IgD-negative memory B cell (primary cell): Measurements from ENCODE around the gene TFCP2L1. TPM values are rescaled to one million over a fixed set of nuclear protein-coding genes. Genes with fewer than 3 reads are reported as not detected.
"Not testable (repeated sequence)": the region's sequence is repeated elsewhere in the genome, so short reads cannot be mapped to it uniquely, and the experiment has no call there.

Source experiments
- H3K27ac Mint-ChIP-seq, 3 donors: one replicate each; pipeline ENCODE4 v1.8.0; 2020 to 2022; ENCODE audit warnings: mild to moderate bottlenecking in 3 of 3, mixed read lengths in 3 of 3, moderate library complexity in 1 of 3
- H3K27me3 Mint-ChIP-seq: one replicate; pipeline ENCODE4 v1.8.0; 2021; ENCODE audit warnings: mixed read lengths
- H3K36me3 Mint-ChIP-seq: one replicate; pipeline ENCODE4 v1.8.0; 2020; ENCODE audit warnings: mild to moderate bottlenecking, mixed read lengths
- H3K4me1 Mint-ChIP-seq, 3 donors: one replicate each; pipeline ENCODE4 v1.8.0; 2020 to 2022; ENCODE audit warnings: mixed read lengths in 3 of 3, mild to moderate bottlenecking in 1 of 3
- H3K4me3 Mint-ChIP-seq, 4 donors: one replicate each; pipeline ENCODE4 v1.8.0; 2020 to 2022; ENCODE audit warnings: mild to moderate bottlenecking in 4 of 4, mixed read lengths in 4 of 4, moderate library complexity in 3 of 4
- H3K9me3 Mint-ChIP-seq, 3 donors: one replicate each; pipeline ENCODE4 v1.8.0; 2020 to 2021; ENCODE audit warnings: mixed read lengths in 3 of 3, mild to moderate bottlenecking in 1 of 3
- polyA plus RNA-seq: library from polyadenylated mRNA; unstranded; fragments of 300-500 nt; fragmentation: Illumina TruSeq; gene quantifications from one replicate; pipeline ENCODE4 v1.2.3, GENCODE V29; 2021

TFCP2L1 gene
- polyA plus RNA-seq, 1 donor from 2014 or later: 0.25 TPM

DNA sequence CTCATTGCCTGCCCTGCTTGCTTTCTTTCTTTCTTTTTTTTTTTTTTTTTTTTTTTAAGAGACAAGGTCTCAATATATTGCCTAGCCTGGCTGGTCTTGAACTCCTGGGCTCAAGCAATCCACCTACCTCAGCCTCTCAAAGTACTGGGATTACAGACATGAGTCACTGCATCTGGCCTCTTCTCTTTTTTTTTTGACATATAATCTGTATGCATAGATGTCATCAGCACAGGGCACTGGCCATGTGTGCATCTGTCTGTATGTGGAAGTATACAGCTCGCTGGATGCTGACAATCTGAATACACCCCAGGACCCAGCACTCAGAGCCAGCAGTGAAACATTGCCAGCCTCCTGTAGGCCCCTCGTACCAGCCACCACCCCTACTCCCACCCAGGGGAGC is 49.5 kb downstream of the TFCP2L1 start:
- Mint-ChIP-seq H3K4me3 (peak overlapping the region in 1 of 4 donors; percentile 45), H3K27me3 (no peaks in the 10 kb centered on the region), H3K9me3 (no peaks in the 10 kb centered on the region), H3K27ac (no peak overlapping the region), H3K36me3 (no peaks in the 10 kb centered on the region), H3K4me1 (no peaks in the 10 kb centered on the region)

DNA sequence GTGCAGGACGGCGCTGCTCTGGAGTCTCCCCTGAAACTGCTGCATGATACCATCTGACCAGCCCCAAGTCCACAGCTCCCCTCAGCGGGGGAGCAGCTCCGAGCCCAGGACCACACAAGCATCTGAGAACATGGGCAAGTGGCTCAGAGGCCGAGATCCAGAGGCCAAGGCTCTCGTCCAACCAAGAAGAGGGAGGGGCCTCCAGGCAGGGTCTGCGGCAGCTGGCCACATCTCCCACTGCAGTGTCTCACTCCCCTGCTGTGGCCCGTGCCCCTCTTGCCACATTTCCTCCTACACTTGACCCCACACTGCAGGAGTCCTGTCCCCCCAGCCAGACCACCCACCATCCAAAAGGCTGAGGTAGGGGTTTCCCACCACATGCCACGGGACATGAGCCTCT is 50.2 kb downstream of the TFCP2L1 start:
- no peaks in the 10 kb centered on the region for H3K9me3 Mint-ChIP-seq
- no peak overlapping the region for H3K27ac Mint-ChIP-seq
- no peaks in the 10 kb centered on the region for H3K36me3 Mint-ChIP-seq
- H3K4me3 Mint-ChIP-seq: no peak overlapping the region
- no peaks in the 10 kb centered on the region for H3K27me3 Mint-ChIP-seq
- no peaks in the 10 kb centered on the region for H3K4me1 Mint-ChIP-seq

DNA sequence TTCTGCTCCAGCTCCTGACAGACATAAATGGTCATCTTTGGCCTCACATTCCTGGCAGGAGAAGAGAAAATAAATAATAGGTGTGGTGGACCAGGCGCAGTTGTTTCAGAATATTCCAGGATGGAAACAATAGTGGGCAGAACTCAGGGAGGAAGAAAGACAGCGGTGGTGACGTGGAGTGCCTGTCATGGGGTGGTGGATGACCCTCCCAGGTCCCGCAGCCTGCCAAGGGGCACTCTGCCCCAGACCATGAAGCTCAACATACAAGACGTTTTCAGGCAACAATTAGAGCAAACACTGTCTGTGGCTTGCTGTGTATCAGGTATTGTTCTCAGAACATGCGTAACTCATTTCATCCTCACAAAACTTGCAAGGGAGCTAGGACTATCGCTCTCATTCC is 50.9 kb downstream of the TFCP2L1 start:
- Mint-ChIP-seq H3K4me1 (no peaks in the 10 kb centered on the region), H3K27ac (no peak overlapping the region), H3K27me3 (no peaks in the 10 kb centered on the region), H3K9me3 (no peaks in the 10 kb centered on the region), H3K4me3 (no peak overlapping the region), H3K36me3 (no peaks in the 10 kb centered on the region)

DNA sequence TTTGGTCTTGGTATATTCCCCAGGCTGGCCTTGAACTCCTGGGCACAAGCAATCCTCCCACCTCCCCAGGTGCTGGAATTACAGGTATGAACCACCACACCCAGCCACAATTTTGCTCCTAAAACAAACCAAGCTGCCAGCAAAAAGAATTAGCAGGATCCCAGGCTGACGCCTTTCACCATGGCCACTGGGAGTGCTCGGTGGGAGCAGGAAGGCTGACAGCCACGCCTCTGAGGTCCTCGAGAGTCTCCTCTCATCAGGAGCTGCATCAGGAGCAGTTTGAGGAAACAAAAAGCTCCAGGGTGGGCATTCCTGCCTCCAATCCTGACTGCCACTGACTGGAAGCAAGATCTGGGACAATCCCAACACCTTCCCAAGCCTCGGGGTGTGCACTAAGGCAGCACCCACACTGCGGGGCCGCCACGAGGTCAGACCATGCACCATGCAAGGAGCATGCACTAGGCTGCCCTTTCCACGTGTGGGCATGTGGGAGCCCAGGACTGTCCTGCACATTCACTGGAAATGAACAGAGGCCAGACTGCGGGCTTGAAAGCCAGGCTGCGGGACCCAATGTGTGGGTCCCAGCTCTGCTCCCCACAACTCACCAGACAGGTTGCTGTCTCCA is 51.4 kb downstream of the TFCP2L1 start:
- no peak overlapping the region for H3K4me3 Mint-ChIP-seq
- H3K9me3 Mint-ChIP-seq: no peaks in the 10 kb centered on the region
- no peaks in the 10 kb centered on the region for H3K4me1 Mint-ChIP-seq
- H3K27ac Mint-ChIP-seq: no peak overlapping the region
- no peaks in the 10 kb centered on the region for H3K27me3 Mint-ChIP-seq
- H3K36me3 Mint-ChIP-seq: no peaks in the 10 kb centered on the region

DNA sequence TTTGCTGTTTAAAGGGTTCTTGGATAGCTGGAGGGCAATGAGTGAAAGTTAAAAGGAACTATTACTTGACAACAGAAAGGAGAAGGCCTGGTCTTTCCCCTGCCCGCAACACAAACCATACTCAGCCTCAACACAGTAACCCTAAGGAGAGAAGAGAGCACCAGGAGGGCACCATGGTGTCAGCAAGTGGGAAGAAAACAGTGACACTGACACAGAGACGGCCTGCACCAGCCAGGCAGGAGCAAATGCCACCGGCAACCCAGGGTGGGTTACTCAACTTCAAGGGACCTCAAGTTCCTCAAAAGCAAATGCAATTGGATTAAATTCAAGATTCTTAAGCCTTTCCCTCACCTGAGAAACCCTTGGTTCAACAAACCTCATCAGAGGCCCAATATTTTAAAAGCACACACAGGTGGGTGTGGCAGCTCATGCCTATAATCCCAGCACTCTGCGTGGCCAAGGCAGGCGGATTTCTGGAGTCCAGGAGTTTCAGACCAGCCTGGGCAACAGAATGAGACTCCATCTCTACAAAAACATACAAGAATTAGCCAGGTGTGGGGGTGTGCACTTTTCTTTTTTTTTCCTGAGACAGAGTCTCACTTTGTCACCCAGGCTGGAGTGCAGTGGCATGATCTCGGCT is 52.3 kb downstream of the TFCP2L1 start:
- Mint-ChIP-seq H3K4me1 (no peaks in the 10 kb centered on the region), H3K27me3 (no peaks in the 10 kb centered on the region), H3K36me3 (no peaks in the 10 kb centered on the region), H3K27ac (no peak overlapping the region), H3K9me3 (no peaks in the 10 kb centered on the region), H3K4me3 (no peak overlapping the region)

DNA sequence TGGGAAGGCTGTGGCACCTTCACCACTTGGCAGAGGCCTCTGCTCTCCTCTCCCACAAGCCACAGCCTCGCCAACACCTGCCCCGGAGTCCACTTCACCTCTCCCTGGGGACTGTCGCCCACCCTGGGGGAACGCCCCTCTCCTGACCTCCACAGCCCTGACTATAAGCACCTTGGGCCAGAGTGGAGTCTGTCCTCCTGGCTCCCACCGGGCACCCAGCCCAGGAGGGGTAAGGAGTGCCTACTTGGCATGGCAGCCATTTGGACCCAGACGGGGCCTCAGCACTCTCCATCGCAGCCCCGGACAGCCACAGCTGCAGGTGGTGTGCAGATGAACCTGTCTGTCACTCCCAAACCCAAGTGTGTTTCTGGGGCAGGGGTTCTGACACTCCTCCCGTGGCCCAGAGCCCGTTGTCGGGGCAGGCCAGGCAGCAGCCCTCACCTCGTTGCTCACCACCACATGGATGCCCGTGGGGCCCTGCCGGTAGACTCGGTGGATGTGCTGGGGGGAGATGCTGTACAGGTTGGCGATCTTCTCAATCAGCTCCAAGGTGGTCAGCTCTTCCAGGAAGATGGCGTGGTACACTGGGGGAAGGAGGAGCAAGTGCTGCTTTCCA is 53.5 kb downstream of the TFCP2L1 start:
- Mint-ChIP-seq H3K27me3 (no peaks in the 10 kb centered on the region), H3K4me3 (no peak overlapping the region), H3K9me3 (no peaks in the 10 kb centered on the region), H3K4me1 (no peaks in the 10 kb centered on the region), H3K36me3 (no peaks in the 10 kb centered on the region), H3K27ac (no peak overlapping the region)

DNA sequence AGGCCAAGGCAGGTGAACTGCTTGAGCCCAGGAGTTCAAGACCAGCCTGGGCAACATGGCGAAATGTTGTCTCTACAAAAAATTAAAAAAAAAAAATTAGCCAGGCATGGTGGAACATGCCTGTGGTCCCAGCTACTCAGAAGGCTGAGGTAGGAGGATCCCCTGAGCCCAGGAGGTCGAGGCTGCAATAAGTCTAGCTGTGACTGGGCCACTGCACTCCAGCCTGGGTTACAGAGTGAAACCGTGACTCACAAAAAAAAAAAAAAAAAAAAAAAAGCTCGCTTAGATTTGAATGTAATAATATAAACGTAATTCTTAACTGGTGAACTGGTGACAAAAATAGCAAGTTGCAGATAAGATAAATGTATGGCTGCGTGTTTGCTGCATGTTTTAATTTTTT is 56.5 kb downstream of the TFCP2L1 start:
- Mint-ChIP-seq H3K4me1 (no peaks in the 10 kb centered on the region), H3K9me3 (no peaks in the 10 kb centered on the region), H3K27me3 (no peaks in the 10 kb centered on the region), H3K4me3 (no peak overlapping the region), H3K36me3 (no peaks in the 10 kb centered on the region), H3K27ac (no peak overlapping the region)

DNA sequence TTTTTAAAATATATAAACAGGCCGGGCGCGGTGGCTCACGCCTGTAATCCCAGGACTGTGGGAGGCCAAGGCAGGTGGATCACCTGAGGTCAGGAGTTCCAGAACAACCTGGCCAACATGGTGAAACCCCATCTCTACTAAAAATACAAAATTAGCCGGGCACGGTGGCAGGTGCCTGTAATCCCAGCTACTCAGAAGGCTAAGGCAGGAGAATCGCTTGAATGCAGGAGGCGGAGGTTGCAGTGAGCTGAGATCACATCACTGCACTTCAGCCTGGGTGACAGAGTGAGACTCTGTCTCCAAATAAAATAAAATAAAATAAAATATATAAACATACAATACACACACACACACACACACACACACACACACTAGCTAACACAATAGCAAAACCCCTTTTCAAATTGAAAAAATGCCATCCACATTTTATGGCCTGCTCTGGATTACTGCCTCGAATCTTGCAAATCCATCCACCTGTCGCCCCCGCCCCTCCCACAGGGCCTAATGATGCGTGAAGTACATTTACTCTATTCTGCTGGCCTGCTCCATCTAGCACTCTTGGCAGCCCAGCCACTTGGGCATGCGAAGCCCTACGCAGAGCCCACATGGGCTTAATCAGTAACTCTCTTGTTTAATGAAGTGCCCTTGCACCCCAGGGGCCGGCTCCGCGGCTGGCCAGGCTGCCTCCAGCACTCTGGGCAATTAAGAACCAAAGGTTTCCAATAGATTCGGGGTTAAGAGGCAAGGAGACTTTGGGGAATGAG is 57.4 kb downstream of the TFCP2L1 start:
- H3K27me3 Mint-ChIP-seq, H3K4me3 Mint-ChIP-seq, H3K27ac Mint-ChIP-seq, H3K9me3 Mint-ChIP-seq, H3K36me3 Mint-ChIP-seq, H3K4me1 Mint-ChIP-seq: not testable (repeated sequence)

DNA sequence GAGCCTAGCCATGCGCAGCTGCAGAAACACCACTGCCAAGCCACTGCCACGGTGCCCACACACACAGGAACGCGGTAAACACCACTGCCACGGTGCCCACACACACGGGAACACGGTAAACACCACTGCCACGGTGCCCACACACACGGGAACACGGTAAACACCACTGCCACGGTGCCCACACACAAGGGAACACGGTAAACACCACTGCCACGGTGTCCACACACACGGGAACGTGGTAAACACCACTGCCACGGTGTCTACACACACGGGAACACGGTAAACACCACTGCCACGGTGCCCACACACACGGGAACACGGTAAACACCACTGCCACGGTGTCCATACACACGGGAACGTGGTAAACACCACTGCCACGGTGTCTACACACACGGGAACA is 59.3 kb downstream of the TFCP2L1 start:
- H3K4me3 Mint-ChIP-seq, H3K27me3 Mint-ChIP-seq, H3K36me3 Mint-ChIP-seq, H3K4me1 Mint-ChIP-seq, H3K9me3 Mint-ChIP-seq, H3K27ac Mint-ChIP-seq: not testable (repeated sequence)

DNA sequence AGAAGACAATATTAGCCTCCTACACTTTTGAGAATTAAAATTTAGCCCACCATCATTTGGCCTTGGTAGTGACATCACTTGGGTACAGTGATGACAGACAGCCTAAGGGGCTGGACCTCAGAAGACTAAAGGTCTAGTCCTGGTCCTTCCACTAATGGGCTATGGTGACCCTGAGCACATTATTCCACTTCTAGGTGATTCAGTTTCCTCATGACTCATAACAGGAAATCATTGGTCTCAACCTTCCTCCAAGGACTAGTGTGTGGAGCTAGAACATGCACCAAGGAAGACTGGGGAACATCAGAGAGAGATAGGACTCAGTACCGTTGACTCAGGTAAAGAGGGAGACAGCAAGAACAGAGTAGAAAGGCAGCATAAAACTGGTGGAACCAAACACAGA is 64.0 kb downstream of the TFCP2L1 start:
- Mint-ChIP-seq H3K27me3 (peaks cover 2% of the 10 kb centered on the region), H3K9me3 (peaks cover 0 to 2% (median 0%) of the 10 kb centered on the region in 3 donors), H3K36me3 (no peaks in the 10 kb centered on the region), H3K4me1 (peaks cover 0 to 4% (median 0%) of the 10 kb centered on the region in 3 donors), H3K4me3 (no peak overlapping the region), H3K27ac (no peak overlapping the region)

DNA sequence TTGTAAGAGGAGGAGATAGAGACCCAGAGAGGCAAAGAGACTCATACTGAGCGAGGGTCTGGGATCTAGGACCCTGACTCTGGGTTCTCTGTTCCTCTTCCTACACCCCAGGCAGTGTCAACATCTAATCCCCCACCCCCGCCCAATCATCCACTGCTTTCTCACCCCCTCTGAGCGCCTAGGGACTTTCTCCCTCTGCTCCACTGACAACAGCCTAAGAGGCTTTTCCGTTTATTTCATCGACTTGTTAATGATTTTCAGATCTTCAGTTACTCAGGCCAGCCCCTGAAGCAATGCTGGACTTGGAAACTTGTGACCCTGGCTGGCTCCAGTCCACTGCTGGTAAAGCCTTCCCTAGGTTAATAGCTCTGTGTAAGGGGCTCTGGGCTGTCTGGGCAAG is 65.1 kb downstream of the TFCP2L1 start:
- H3K4me1 Mint-ChIP-seq: peaks cover 0 to 4% (median 0%) of the 10 kb centered on the region in 3 donors
- H3K27me3 Mint-ChIP-seq: peaks cover 2% of the 10 kb centered on the region
- no peak overlapping the region for H3K27ac Mint-ChIP-seq
- H3K36me3 Mint-ChIP-seq: no peaks in the 10 kb centered on the region
- peaks cover 0 to 2% (median 0%) of the 10 kb centered on the region in 3 donors for H3K9me3 Mint-ChIP-seq
- H3K4me3 Mint-ChIP-seq: no peak overlapping the region

DNA sequence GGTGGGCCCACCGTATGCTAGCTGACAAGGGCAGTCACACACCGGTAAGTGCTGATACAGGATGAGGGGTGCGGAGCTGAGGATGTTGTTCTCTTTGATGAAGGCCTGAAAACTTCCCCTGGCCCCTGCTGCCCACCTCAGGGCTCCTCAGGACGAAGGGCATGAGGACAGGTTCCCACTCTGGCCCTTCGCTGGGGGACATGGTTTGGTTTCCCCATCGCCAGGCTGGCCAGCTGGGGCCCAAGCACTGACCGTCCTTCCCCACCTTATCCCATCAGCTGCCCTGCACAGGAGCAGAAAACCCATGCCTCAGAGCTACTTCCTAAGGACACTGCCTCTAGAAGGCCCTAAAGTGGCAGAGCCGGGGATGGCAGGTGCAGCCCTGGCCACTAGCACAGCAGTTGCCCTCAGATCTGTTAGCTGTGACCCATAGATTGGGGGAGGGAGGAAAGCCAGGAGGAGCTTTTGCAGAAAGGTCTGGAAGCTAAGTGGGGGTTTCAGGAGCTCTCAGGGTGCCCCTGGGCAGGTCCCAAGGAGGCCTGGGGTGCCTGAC is 66.5 kb downstream of the TFCP2L1 start:
- H3K36me3 Mint-ChIP-seq: no peaks in the 10 kb centered on the region
- H3K4me3 Mint-ChIP-seq: no peak overlapping the region
- H3K27ac Mint-ChIP-seq: peak overlapping the region in 1 of 3 donors; percentile 76
- H3K9me3 Mint-ChIP-seq: peaks cover 0 to 2% (median 0%) of the 10 kb centered on the region in 3 donors
- H3K4me1 Mint-ChIP-seq: peaks cover 0 to 4% (median 0%) of the 10 kb centered on the region in 3 donors
- H3K27me3 Mint-ChIP-seq: peaks cover 2% of the 10 kb centered on the region

DNA sequence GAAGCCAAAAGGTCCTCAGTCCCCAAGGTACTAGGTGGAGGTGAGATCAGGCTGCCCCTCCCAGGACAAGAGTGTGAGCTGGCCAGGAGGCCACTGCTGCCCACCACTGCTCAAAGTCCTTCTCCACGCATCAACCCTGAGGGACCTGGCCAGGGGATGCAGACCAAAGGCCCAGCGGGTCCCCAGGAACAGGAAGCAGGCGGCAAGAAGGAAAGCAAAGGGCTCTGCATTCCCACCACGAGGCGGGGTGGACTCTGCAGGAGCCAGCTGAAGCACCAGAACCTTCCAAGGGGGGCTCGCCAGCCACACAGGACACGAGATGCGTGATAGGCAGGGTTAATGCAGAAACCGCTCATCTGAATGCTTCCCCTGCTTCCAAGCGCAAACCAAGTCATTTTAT is 67.4 kb downstream of the TFCP2L1 start:
- H3K9me3 Mint-ChIP-seq: peaks cover 0 to 2% (median 0%) of the 10 kb centered on the region in 3 donors
- H3K36me3 Mint-ChIP-seq: no peaks in the 10 kb centered on the region
- peaks cover 2% of the 10 kb centered on the region for H3K27me3 Mint-ChIP-seq
- no peak overlapping the region for H3K4me3 Mint-ChIP-seq
- H3K4me1 Mint-ChIP-seq: peaks cover 0 to 4% (median 0%) of the 10 kb centered on the region in 3 donors
- no peak overlapping the region for H3K27ac Mint-ChIP-seq

DNA sequence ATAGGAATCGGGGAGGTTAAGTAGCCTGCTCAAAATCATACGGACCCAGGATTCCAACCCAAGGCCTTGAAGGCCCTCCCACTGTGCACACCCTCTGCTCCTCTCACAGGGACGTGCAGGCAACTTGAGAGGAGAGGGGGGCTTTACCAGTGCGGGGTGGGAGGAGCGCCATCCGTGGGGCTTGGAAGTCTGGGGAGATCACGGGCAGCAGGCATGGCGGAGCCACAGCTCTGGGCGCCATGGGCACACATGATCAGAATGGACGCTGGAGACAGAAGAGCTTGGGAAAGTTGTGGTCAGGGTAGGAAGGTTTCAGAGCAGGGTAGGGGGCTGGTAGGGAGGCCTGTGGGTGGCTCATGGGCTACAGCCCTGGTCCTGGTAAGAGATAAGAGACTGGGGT is 70.7 kb downstream of the TFCP2L1 start:
- H3K27ac Mint-ChIP-seq: peak overlapping the region in 1 of 3 donors; percentile 19
- no peak overlapping the region for H3K4me3 Mint-ChIP-seq
- peaks cover 2% of the 10 kb centered on the region for H3K27me3 Mint-ChIP-seq
- H3K9me3 Mint-ChIP-seq: no peaks in the 10 kb centered on the region
- H3K4me1 Mint-ChIP-seq: peaks cover 0 to 2% (median 0%) of the 10 kb centered on the region in 3 donors
- H3K36me3 Mint-ChIP-seq: no peaks in the 10 kb centered on the region

DNA sequence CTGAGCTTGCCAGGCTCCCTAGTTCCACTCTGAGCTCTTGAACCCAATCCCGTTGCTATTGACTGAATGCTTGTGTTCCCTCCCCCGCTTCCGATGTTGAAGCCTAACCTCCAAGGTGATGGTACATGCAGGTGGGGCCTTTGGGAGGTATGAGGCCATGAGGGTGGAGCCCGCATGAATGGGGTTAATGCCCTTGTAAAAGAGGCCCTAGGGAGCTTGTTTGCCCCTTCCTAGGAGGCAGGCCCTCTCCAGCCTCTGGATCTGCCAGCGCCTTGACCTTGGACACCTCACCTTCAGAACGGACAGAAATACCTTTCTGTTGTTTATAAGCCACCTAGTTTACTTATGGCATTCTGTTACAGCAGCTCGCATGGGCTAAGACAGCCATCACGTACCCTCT is 71.6 kb downstream of the TFCP2L1 start:
- Mint-ChIP-seq H3K4me1 (peaks cover 0 to 2% (median 0%) of the 10 kb centered on the region in 3 donors), H3K4me3 (no peak overlapping the region), H3K36me3 (no peaks in the 10 kb centered on the region), H3K27me3 (peaks cover 2% of the 10 kb centered on the region), H3K9me3 (no peaks in the 10 kb centered on the region), H3K27ac (peak overlapping the region in 1 of 3 donors; percentile 19)
